Midbrain (tissue), 1 donor: ENCODE results near the gene KRTAP6-3.

ENCODE experiments used
- DNase-seq: peaks from one replicate; lab custom pipeline; 2025; lab: John Stamatoyannopoulos, UW

Gene KRTAP6-3, protein sequence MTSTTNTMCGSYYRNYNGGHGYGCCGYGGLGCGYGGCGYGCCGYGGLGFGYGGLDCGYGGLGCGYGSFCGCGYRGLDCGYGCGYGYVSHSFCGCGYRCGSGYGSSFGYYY

DNA sequence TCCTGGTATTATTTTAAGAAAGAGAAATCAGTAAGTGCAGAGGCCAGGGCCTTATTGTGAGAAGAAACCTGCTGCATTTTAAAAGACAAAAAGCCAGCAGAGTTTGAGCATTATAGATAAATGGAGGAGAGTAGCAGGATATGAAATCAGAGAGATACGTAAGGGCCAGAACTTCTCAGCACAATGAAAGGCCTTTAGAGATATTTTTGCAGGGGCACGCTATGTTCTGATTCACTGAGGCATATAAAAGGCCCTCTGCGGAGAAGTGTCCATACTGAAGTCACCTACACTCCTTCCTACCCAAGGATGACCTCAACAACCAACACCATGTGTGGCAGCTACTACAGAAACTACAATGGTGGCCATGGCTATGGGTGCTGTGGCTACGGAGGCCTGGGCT, at the start of gene KRTAP6-3:
Gene KRTAP6-3 (plus strand): TSS at position 301 of the 400 bp plus-strand sequence. CDS start 6 bp downstream, at position 307.
- no peak for DNase-seq

GRCh38 chr21:30552782-30553181, 39.5 kb upstream of the KRTAP6-3 start:
- DNase-seq, result no peak

DNA sequence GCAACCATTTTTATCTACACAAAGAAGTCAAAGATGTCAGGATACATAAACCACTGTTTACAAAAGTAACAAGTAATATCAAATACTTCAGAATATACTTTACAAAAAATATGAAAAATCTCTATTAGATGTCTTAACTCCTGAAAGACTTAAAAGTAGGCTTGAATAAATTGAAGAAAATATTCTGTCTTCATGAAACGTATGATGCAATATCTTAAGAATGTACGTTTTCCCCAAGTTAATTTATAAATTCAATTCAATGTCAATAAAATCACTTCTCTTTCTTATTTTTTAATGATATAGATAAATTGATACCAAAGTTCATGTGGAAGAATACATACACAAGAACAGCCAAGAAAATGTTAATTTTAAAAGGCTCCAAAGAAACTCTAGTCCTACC, 37.1 kb upstream of the KRTAP6-3 start:
- no peak for DNase-seq

- DNase-seq, result no peak
These were observed 30.9 kb upstream of the KRTAP6-3 start, which contains the start of gene KRTAP19-7 for GRCh38 chr21:30561264-30561895. KRTAP19-7 (minus strand) TSS chr21:30561314; CDS start chr21:30561289, 25 bp downstream.

DNA sequence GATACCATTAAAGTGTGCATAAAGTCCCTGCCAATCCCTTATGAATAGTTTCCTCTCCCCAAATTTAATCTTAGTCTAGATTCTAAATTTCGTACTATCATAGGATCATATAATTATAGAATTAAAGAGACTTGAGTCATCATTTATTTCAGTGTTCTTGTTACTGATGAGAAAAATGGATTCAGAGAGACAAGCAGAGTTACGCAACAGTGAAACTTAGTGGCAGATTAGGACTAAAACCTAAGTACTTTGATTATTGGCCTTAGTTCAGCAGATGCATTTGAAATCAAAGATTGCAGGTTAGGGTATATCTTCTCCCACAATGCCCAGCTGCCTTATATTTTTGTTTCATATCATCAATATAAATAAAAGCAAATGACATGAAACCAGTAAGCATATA, 30.3 kb upstream of the KRTAP6-3 start:
- DNase-seq, result no peak

GRCh38 chr21:30563072-30563471, 29.2 kb upstream of the KRTAP6-3 start:
- DNase-seq, result no peak

DNA sequence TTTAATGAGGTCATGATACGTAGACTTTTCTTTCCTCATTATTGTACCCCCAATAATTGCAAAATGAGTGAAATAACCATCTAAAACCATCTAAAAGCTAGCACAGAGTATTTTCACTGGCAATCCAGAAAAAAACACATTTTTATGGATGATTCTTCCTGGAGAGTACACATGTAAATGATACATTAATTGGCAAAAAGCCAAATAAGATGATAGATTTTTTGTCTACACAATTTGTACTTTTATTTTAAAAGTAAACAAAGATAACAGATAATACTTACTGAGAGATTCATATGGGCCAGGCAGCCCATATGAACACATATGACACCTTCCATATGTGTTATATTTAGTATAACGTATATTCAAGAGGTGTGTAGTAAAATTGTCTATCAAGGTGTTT, 28.6 kb upstream of the KRTAP6-3 start:
- no peak for DNase-seq

DNA sequence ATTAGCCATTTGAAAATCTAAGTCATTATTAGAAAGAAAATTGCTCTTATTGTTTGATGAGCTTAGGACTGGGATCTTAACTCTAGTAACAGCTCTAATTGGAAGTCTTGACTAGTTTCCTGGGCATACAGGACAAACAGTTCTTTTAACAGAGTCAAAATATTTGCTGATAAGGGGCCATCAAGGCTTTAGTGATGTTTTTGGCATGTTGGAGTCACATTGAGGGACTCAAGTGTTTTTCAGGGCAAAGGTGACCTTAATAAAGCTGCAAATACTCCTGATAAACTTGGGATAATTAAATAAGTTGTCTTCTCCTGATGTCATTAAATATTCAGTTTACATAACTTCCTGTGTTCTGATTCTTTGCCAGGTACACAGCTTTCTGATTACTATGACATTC, 24.6 kb upstream of the KRTAP6-3 start:
- DNase-seq, result no peak

GRCh38 chr21:30577766-30578165, 14.5 kb upstream of the KRTAP6-3 start:
- no peak for DNase-seq

DNA sequence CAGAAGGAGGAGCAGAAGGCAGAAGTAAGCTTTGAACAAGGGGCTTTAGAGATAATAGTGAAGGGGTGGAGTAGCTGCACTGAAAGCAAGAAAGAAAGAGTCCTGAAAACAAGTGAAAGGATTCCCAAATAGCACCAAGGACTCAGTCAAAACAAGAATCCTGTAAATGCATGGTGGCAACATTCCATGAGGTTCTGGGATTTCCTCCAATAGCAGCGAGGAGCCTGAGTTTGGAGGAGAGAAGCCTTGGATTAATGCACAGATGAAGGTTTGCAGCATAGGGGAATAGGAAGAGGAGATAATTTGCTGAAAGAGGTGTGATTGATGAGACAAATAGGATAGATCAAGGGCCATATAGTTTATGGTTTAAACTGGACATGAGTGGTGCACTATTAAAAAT, 12.9 kb upstream of the KRTAP6-3 start:
- no peak for DNase-seq

- DNase-seq, result no peak
These were observed 12.1 kb upstream of the KRTAP6-3 start for GRCh38 chr21:30580132-30580531.

DNA sequence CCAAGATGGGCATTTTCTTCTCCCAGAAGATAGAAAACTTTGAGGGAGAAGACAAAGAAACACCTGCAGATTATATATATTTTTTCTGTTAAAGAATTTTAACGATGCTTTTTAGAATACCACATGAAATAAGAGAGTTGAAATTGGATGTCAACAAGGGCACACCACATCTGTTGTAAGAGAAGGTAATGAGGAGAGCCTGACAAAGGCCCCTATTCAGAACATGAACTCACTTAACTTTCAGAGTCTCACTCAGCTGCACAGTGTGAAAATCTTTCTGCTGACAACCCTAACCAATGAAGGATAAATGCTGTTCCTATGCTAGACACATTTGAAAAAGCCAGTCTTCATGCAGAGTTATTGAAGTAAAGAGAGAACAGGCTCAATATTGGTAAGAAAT, 9.4 kb upstream of the KRTAP6-3 start:
- DNase-seq, result no peak

DNA sequence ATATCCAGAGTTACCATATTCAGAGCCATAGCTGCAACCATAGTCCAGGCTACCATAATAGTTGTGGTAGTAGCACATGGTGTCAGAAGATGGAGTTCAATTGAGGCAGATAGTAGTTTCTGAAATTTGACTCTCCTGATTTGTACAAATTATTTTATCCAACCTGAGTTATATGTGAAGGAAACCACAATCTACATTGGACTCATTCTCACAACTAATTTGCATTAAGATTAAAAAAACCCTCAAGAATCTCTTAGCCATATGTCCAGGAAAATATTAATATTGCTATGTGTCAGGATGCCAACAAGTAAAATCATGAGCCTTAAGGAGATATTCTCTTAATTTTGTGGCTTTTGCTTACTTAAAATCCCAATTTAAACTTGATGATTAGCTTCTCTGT, 1.9 kb upstream of the KRTAP6-3 start, which contains the start of gene KRTAP22-2:
Gene KRTAP22-2 (minus strand): TSS at position 101 of the 400 bp plus-strand sequence.
- DNase-seq, result no peak

DNA sequence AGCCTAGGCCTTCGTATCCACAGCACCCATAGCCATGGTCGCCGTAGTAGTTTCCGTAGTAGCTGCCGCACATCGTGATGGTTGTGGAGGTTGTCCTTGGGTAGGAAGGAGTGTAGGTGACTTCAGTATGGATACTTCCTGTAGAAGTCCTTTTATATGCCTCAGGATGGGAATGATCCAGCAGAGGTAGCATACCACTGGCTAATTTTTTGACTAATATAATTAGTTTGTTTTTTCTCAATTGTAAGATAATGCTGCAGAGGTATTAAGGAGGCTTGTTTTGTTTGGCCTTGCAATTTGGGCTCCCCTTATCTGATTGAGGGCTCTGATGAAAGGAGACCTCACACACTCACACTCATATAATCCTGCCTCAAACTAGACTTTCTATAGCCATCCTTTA, 6.6 kb downstream of the KRTAP6-3 start, which contains the start of gene KRTAP6-2:
Gene KRTAP6-2 (minus strand): TSS at position 101 of the 400 bp plus-strand sequence. CDS start 28 bp downstream, at position 73.
- no peak for DNase-seq

GRCh38 chr21:30600787-30601186, 8.5 kb downstream of the KRTAP6-3 start, which contains the start of gene KRTAP22-1:
KRTAP22-1 (plus strand) TSS chr21:30601087.
- no peak for DNase-seq

- no peak for DNase-seq
These were observed 13.7 kb downstream of the KRTAP6-3 start for GRCh38 chr21:30605968-30606367.

DNA sequence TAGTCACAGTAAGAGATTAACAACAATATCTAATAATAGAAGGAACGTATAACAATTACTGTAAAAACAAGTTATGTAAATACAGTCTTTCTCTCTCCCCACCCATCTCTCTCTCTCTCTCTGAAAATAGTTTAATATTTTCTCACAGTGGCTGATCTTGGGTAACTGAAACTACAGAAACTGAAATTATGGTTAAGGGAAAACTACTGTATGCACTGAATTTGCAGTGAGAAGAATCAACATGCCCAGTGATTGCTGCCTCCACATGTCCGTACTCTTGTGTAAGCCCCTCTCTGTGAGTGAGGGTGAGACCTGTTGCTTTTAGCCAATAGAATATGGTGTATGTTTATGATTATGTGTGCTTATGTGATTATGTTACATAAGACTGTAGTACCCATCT, 19.9 kb downstream of the KRTAP6-3 start:
- no peak for DNase-seq

GRCh38 chr21:30613836-30614235, 21.6 kb downstream of the KRTAP6-3 start, which contains the start of gene KRTAP6-1:
KRTAP6-1 (minus strand) TSS chr21:30613930; CDS start chr21:30613904, 26 bp downstream.
- no peak for DNase-seq

DNA sequence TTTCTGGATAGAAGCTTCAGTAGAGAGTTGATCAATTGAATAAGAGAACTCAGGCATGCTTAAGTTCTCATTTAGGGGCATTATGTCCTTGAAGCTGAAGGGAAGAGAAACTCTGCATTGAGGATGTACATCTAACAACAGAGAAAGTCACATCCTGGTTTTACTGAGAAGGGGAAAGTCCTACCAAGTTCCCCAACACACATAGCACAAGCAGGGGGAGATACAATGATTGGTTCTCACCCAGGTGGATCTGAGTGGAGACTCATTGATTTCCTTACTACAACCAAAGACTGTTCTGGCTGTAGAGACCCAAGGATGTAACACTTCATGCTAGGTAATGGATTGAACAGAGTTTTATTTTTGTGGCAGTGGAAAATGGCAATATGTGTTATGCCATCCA, 23.0 kb downstream of the KRTAP6-3 start:
- DNase-seq, result no peak

DNA sequence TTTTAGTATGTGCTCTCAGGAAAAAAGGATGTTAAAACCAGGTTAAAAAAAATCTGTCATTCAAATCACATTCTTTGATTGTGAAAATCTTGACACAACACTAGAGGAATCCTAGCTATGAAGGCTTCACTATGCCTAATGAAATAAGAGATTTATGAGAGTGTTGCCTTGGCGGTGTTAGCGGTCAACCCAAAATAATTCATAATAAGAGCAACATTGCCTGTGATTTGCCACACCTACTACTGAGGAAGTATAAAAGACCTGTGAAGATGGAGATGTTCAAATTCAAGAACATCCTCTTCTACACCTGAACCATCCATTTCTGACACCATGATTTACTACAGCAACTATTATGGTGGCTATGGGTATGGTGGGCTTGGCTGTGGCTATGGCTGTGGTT, 23.9 kb downstream of the KRTAP6-3 start, which contains the start of gene KRTAP20-1:
Gene KRTAP20-1 (plus strand): TSS at position 301 of the 400 bp plus-strand sequence. CDS start 30 bp downstream, at position 331.
- no peak for DNase-seq

DNA sequence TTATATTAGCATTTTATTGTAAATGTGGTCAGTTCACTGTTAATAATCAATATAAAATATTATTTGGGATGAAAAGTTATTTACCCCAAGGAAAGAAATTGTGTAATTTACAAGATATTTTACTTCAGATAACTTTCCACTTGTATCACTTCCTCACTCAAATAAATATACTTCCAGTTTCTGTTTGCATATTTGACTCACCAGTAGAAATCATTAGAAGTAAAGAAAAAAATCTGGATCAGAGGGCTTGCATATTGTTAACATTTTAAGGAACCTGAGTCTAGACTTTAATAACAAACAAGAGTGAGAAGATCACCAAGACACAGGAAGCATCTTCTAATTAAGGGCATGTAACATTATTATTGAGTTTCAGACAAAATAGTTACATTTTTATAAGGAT, 27.8 kb downstream of the KRTAP6-3 start:
- no peak for DNase-seq

- no peak for DNase-seq
These were observed 28.3 kb downstream of the KRTAP6-3 start, which contains the start of gene KRTAP20-4 for GRCh38 chr21:30620522-30620921. KRTAP20-4 (plus strand) TSS chr21:30620627.

GRCh38 chr21:30623362-30623761, 31.1 kb downstream of the KRTAP6-3 start:
- no peak for DNase-seq
